IPS-11a (cell line): ENCODE measurements around the gene SCUBE1.

Experiments used
- H3K4me3 ChIP-seq: one replicate; pipeline ENCODE4 v1.5.1; 2013; ENCODE audit warnings: low read depth, low read length, control low read depth

SCUBE1 gene

DNA sequence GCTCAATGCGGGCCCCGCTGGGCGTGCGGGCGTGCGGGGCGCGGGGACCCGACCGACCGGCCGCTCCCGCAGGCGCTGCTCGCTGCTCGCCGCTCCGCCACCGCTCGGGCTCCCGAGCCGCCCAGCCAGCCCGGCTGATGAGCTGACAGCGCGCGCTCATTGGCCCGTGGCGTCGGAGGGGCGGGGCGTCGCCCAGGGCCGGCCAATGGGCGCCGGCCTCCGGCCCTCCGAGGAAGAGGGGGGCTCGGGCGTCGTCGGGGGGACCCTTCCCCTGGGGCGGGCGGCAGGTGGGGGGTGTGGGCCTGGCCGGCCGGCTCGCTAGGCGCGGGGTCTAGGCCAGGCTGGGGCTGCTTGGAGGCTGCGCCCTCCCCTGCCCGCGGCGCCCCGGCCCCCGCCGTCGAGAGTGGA, at the start of gene SCUBE1:
Gene SCUBE1, minus strand, starts transcription at position 111 of the 408 bp plus-strand sequence. CDS start 111 bp downstream, outside the sequence.
- peak within 1 kb of the TSS; percentile 37 for H3K4me3 ChIP-seq

DNA sequence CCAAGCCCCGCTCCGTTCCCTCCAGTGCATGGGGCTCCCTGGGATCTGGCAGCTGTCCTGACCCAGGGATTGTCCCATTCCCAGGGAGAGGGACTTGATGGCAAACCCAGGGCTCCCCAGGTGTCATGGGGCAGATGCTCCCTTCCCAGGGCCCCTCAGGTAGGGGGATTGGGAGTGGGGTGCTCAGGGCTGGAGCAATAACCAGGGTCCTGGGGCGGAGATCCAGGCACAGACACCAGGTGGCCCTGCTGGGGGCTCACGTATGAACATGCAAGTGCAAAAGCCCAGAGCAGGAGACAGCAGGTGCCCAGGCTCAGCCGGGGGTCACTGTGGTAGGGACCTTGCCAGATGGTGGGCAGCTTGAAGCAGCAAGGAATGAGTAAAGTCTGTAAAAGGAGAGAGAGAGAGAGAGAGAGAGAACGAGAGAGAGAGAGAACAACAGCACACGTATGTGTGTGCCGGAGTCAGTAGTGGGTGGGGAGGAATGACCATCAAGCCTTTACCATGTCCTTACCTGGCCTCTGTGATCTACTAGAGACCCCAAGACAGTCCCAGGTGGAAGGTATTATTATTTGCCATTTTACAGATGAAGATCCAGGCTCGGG, 49.3 kb upstream of the SCUBE1 start:
- H3K4me3 ChIP-seq, result no peak overlapping the region

DNA sequence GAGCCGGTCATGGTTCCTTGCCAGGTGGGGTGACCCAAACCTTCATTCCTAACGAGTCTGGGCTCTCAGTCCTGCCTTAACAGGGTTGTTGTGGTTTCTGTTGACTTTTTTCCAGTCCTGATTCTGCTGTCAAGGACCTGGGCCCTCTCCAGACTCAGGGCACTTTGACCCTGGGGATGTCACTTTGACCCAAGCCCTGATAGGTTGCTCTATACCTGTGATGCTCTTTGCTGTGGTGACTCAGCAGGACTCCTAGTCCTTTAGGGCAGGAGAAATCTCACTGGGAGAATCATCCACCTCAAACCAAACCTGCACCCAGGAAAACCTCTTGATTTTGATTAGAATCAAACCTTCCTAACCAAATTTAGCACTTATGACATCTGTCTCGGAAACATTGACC, 48.1 kb upstream of the SCUBE1 start:
- H3K4me3 ChIP-seq, result no peak overlapping the region

DNA sequence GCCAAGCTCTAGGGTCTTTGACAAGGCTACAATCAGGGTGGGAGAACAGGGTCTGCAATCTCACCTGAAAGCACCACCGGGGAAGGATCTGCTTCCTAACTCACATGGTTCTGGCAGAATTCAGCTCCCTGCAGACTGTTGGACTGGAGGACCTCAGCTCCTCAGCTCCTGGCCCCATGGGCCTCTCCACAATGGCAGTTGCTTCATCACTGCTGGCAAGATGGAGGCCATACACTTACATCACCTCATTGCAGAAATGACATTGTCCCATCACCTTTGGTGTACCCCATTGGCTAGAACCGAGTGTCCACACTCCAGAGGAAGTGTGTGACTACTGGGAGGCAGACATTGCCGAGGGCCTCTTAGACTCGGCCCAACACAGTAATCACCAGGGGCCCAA, 47.7 kb upstream of the SCUBE1 start:
- H3K4me3 ChIP-seq, result no peak overlapping the region

DNA sequence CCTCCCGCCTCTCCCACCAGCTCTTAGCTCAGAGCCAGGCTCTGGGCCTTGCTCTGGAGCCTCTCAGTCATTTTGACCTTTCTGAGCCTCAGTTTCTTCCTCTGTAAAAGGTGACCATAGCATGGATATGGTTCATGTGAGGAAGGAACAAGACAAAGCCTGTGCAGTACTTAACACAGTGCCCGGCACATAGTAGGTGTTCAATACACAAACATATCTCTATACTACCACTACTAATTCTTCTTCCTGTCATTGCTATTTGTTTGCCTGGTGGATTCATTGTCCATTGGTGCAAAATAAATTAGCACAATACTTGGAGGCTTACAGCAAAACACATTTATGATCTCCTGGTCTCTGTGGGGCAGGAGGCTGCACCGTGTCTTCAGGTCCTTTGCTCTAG, 47.0 kb upstream of the SCUBE1 start:
- H3K4me3 ChIP-seq, result no peak overlapping the region

DNA sequence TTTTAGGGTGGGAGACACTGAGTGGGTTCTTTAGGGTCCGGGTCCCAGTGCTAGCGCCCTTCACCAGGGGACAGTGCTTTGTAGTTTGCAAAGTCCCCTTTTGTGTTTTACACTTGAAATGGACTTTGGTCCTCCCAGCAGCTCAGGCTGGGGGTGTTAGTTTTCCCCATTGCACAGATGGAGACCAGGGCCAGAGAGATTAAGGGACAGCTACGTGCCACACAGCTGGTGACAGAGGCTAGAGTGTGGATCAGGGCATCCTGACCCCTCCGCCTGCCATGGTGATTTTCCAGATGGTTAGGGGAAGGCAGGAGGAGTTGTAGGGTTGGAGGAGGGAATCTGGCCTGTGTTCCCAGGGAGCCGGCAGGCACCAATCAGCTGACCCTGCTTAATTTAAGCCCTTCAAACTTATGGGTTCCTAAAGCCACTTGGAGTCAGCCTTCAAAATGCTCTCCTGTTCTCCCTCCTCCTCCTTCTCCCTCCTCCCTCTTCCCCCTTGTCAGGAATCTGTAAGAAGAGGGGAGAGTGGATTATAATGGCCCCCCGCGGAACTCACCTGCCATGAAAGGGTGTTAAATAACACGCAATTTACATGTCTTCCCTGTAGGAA, 46.2 kb upstream of the SCUBE1 start:
- H3K4me3 ChIP-seq, result no peak overlapping the region

DNA sequence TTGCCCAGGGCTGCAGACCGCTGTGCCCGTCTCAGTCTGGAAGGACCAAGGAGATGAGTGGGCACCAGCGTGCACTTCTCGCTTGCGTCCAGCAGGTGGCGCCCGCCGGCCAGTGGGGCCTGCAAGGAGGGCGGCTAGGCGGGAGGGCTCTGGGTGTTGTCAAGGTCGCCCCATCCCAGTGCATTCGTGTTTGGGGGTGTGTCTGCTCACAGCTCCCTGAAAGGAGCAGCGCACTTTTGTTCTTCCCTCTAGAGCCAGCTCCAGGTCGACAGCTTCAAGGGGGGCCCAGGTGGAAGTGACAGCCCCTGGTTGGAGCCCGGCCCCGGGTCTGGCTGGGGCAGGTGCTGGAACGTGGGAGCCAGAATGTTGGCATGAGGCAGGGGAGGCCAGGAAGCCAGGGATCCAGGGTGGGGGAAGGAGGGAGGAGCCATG, 45.3 kb upstream of the SCUBE1 start:
- no peak overlapping the region for H3K4me3 ChIP-seq

DNA sequence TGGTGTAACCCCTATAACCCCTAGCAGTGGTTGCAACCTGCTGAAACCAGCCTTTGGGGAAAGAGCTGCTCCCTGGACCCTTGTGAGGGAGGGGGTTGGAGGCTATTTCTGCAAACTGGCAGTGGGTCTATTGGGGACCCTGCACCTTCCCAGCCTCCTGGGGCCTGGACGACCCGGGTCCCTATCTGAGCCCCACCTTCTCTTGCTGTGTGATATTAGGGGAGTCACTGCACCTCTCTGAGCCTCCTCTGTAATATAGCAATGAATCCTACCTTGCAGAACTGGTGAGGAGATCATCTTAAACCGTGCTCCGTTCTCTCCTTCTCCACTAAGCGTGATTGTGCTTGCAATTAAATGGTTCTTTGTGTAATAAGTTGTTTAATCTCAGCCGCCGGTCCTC, 44.6 kb upstream of the SCUBE1 start:
- H3K4me3 ChIP-seq, result no peak overlapping the region

DNA sequence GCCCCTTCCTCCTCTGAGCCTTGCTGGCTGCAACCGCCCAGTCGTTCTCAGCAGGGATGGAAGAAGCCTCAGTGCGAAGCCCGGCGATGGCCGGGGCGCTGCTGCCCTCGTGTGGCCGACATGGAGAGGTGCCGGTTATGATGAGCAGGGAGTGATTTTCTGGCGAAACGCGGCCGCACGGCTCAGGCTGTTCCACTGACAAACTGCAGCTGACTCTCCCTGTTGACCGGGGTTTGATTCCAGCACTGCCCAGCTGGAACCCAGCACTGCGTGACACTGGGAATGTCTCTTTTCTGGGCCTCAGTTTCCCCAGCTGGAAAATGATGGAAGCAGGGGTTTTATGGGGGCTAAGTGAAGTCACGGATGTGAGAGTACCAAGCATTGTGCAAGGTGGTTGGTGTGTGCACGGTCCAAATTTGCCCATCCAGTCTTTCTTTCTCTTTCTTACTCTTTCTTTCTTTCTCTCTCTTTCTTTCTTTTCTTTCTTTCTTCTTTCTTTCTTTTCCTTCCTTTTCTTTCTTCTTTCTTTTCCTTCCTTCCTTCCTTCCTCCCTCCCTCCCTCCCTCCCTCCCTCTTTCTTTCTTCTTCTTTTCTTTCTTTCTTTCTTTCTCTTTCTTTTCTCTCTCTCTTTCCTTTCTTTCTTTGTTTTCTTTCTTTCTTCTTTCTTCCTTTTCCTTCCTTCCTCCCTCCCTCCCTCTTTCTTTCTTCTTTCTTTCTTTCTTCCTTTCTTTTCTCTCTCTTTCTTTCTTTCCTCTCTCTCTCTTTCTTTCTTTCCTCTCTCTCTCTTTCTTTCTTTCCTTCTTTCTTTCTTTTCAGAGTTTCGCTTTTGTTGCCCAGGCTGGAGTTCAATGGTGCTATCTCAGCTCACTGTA, 42.8 kb upstream of the SCUBE1 start:
- no peak overlapping the region for H3K4me3 ChIP-seq

DNA sequence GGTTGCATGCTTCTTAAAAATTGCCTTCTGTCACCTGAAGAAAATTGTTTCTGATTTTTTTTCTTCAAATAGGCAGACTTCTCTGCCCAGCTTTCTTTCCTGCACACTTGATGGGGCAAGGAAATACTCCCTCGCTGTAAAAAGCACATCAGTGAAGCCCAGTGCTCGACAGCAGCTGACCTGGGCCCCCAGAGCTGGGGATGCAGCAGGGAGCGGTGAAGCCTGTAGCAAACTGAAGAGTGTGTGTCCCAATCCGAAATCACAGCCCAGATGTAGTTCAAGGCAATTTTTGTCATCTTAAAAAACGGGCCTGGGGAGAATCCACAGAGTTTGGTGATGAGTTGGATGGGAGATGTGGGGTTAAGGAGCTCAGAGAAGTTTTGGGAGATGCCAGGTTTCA, 41.7 kb upstream of the SCUBE1 start:
- no peak overlapping the region for H3K4me3 ChIP-seq

DNA sequence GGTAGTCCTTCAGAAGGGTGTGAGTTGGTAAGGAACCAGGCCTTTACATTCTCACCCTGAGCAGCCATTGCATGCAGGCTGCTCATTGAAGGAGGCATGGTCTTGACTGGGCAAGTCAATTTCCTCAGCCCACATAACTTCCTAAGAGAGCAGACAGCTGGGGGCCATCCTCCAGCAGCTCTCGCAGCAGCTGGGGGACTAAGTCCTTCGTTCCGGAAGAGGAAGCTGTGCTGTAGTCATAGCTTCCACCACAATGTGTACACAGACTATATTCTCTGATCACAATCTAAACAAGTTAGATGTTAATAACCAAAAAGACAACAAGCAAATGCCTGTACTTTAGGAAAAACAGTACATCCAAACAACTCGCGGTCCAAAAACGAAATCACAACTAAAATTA, 38.5 kb upstream of the SCUBE1 start:
- no peak overlapping the region for H3K4me3 ChIP-seq

DNA sequence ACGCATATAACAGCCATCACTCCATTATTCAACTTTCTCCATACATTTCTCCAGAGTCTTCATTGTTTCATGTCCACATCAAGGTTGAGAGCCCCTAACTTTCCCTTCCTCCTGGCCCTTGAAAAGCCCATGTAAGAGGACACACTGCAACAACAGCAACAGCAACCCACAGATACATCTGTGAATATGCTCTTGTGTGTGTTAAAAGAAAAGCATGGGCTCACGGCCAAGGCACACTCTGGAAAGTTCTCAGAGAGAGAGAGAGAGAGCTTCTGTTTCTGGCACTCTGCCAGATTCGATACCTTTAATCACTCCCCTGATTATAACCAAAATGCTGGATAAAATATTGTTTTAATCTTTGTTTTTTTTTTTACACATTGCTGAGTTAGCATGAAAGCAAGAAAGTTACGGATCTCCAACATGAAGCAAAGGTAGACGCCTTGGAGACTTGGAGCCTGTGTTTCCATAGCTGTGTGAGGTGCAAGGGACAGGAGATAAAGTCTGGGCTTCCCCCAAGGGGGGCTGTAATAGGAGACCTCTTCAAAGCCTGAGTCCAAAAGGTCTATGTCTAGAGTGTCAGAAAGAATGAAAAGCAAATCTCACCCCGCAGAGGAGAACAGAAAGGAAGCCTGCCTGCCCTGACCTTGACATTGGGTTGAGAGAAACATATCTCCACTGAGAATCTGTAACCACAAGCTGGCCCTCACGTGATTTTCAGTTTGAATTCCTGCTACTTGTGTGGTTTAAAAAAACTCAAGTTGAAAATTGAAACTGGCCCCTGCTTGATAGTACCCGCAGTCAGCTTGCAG, 34.9 kb upstream of the SCUBE1 start:
- H3K4me3 ChIP-seq, result no peak overlapping the region

DNA sequence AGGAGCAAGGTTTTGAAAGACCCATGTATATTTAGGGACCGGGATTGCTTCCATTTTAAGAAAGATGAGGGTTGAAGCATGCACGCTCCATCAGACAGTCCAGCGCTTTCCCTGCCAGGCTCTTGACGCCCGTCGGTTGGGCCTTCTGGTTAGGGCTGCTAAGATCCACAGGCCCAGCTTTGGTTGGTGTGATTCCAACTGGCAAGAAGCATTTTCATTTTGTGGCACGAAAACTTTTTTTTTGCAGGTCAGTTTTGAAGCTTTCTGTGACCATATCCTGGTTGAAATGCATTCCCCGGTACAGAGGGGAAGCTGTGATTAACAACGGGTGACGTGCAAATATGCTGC, 34.4 kb upstream of the SCUBE1 start:
- no peak overlapping the region for H3K4me3 ChIP-seq

DNA sequence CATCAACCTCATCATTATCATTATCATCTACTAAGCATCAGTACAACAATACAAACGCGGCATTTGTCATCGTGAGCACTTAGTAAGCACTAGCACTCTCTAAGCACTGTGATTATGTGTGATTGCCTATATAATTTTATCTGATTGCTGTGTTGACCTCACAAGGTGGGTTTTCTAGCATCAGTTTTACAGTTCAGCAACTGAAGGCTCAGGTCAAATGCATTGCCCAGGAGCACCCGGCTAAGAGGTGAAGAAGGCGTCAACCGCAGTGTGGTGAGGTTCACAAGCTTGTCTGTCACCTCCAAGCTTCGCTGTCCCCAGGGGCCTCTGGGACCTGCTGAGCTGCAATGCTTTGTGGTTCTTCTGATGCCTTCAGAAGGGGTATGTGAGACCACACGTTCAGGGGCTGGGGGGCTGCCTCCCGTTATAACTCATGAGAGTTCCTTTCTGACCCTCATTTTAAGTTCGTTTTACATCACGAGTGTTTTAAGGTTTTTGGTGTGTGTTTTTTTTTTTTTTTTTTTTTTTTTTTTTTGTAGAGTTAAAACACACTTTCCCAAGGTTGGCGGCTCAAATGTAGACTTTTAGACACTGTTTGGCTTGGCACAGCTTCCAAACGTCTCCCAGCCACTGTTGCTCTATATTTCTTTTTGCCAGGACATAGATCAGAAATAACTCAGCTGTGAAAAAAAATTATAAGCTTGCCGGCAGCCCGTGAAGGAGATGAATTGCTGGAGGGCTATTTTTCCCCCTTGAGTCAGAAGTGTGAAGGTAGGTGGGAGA, 33.8 kb upstream of the SCUBE1 start:
- no peak overlapping the region for H3K4me3 ChIP-seq

DNA sequence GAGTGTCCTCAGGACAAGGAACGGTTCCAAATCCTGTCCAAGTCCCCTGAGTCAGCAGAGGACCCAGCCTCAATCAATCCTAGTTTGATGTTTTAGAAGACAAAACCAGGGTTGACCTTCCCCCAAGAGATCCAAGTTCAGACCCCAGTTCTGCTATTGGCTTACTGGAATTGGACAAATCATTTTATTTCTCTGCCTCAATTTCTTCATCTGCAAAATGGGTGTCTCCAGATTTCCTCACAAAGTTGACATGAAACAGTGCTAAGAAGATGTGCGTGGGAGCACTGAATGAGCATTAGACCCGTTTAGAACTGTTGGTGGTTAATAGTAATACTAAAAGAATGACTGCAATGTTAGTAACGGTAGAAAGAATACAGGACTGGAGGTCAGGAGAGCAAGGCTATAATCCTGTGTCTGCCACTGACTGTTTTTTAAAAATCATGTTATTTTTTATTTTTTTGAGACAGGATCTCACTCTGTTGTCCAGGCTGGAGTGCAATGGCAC, 32.8 kb upstream of the SCUBE1 start:
- H3K4me3 ChIP-seq, result no peak overlapping the region

DNA sequence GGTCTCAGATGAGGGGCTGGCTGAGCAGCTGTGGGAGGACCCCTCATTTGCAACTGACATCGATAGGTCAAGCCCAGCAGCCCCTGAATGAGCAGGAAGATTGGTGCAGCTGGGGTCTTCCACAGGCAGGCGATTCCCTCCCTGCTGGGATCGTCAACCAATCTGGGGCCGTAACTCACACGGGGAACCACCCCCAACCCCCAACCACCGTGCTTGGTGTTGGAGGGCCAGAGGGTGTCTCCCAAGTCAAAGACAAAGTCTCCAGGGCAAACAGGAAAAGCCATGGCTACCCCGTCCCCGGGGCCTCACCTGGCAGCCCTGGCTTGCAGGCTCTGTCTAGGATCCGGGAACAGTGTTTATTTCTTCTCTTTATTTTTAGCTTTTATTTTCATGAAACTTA, 26.9 kb upstream of the SCUBE1 start:
- no peak overlapping the region for H3K4me3 ChIP-seq

DNA sequence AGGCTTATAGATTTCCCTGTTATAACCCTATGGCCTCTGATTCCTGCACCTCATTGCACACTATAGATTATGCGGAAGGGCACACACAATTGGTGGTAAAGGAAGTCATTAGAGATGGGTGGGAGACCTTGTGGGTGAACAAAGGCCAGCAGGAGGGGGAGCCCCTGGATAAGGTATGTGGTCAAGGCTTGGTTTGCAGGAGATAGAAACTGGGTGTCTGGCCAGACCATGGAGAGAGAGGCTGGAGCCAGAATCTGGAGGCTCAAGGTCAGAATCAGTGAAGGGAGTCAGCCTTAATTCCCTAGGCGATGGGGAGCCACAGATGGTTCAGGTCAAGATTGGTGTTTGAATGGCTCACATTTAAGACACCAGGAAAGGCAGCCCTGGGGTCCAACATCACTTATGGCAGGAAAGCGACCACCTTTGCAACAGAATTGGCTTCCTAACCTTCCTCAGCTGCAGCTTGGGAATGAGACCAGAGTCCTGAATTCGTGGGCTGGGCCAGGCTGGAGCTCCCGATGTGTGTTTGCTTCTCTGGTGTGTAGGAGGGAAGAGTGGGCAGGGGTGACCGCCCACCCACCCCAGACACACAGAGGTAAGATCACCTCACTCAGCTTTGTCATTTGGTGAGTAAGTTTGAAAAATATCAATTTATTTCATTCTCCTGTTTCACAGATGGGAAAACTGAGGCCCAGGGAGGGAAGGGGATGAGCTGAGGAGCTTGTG, 22.7 kb upstream of the SCUBE1 start:
- no peak overlapping the region for H3K4me3 ChIP-seq

DNA sequence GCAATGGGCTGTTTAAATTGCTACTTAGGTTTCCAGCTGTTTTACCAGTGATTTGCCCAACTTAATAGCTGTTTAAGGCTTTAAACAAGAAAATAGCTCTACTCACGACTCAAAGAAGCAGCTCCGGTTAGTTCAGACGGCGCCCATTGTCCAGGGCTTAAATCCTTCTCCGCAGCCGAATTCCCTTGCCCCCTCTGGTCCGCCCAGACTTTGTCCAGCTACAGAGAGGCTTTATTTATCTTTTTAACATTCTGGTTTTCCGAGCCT, 20.9 kb upstream of the SCUBE1 start:
- H3K4me3 ChIP-seq, result no peak overlapping the region

DNA sequence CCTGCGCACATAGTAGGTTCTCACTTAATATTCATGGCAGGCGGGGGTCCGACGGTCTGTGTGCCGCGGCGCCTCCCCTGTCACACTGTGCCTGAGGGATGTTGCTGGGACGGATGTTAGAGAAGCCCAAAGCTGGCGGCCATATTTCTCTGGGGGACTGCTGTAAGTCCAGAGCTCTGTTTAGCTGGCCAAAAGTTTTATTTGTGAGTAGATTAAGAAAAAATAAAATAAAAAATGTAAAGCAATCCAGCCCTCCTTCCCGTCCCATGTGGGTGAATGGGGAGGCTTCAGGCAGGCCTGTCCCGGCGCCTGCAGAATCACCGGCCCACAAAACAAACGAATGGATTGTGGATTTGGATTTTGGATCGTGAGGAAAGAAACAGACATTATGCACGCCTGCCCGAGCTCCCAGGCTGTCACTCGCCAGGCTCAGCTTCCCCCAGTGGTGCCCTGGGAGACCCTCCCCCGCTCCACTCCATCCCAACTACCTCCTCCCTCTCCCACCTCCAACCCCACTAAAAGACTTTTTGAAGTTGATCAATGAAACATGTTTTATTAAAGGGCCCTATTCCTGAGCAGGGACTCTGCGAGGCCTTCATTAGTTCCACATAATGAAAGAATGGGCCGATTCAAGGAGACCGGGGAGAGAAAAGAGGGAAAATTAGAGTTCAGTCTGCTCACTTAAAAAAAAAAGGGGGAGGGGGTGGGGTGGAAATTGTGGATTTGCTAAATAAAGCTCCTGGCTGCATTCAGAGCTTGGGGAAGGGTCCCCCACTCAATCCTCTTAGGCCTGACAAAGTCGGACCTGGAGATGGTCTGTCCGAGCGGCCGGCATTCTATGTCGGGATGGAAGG, 20.4 kb upstream of the SCUBE1 start:
- no peak overlapping the region for H3K4me3 ChIP-seq
